K562 (cell line): ENCODE results near the gene ATPAF2. TPM values are rescaled to one million over a fixed set of nuclear protein-coding genes. Genes with fewer than 3 reads are reported as not detected.

ENCODE experiments used
- ATAC-seq: fragments of 200-7000 bp; cut with Tn5 transposase; 3 replicates; pipeline ENCODE4 v1.9.1; 2020; ENCODE audit warnings: moderate library complexity
- BruUV-seq: library from RNA; stranded (reverse); fragments of 400-500 nt; replicated peaks from 2 replicates; lab custom pipeline; 2021; lab: Mats Ljungman, UMichigan
- CTCF ChIA-PET: fragments of 300-600 bp; formaldehyde crosslinking; extraction: SDS; loops from one replicate; lab custom pipeline; 2021; ENCODE audit warnings: low intra/inter-chr PET ratio; lab: Yijun Ruan, JAX
- POLR2A ChIA-PET: fragments of 300-600, 350-650 bp; sonication (Branson Sonifier 250); formaldehyde crosslinking; extraction: SDS; loops from one replicate; lab custom pipeline; 2021; ENCODE audit warnings: antibody characterized with exemption, inconsistent platforms; lab: Yijun Ruan, JAX
- DNase-seq, 4 experiments: peaks; one replicate each; pipeline versions ENCODE4 v3.0.0 to v3.0.0-alpha.2; 2011 to 2018; ENCODE audit warnings: low spot score in 3 of 4, mixed read lengths in 3 of 4; ENCODE audit errors: extremely low read depth in 1 of 4
- FAIRE-seq: peaks from 2 replicates; lab custom pipeline; 2011; peaks lifted over from hg19 to GRCh38; lab: Jason Lieb, UNC
- H2AFZ ChIP-seq: 2 replicates; pipeline ENCODE4 v1.6.0; 2011; ENCODE audit warnings: low read depth, low read length, control low read depth, inconsistent platforms
- H3K27ac ChIP-seq: fragments of 200-600 bp; 3 replicates; pipeline ENCODE4 v1.8.0; 2011; ENCODE audit warnings: low read depth, mild to moderate bottlenecking, control low read depth, inconsistent platforms, low read length, moderate library complexity, mixed read lengths; ENCODE audit errors: extremely low read depth
- H3K27me3 ChIP-seq, 2 experiments: fragments of 300-600 bp in 1 of 2; 2 replicates in 1 of 2; 3 replicates in 1 of 2; pipeline versions ENCODE4 v1.6.0 to v1.8.0; 2011; ENCODE audit warnings: inconsistent platforms in 2 of 2, low read length in 2 of 2, mild to moderate bottlenecking in 1 of 2, mixed read lengths in 1 of 2, moderate library complexity in 1 of 2; ENCODE audit not compliant: control insufficient read depth in 2 of 2, insufficient read depth in 2 of 2
- H3K36me3 ChIP-seq: fragments of 300-600 bp; 3 replicates; pipeline ENCODE4 v1.8.0; 2011; ENCODE audit warnings: mild to moderate bottlenecking, low read length, inconsistent platforms; ENCODE audit not compliant: control insufficient read depth, insufficient read depth
- H3K4me1 ChIP-seq, 2 experiments: fragments of 200-600 bp in 1 of 2; replicated peaks in 1 of 2; 2 replicates in 1 of 2; 3 replicates in 1 of 2; pipeline versions ENCODE4 v1.5.1 to v1.8.0; 2011; ENCODE audit warnings: inconsistent platforms in 2 of 2, low read length in 2 of 2, mild to moderate bottlenecking in 1 of 2, mixed read lengths in 1 of 2, moderate library complexity in 1 of 2; ENCODE audit not compliant: control insufficient read depth in 2 of 2, insufficient read depth in 2 of 2
- H3K4me2 ChIP-seq: 2 replicates; pipeline ENCODE4 v1.6.1; 2011; ENCODE audit warnings: low read length, control low read depth, inconsistent platforms, mixed read lengths; ENCODE audit not compliant: insufficient read depth
- H3K4me3 ChIP-seq: fragments of 200-600 bp; sonication (generic), shearing (Covaris generic); 2 replicates; pipeline ENCODE4 v1.5.1; 2016; ENCODE audit warnings: control low read depth, inconsistent platforms
- H3K79me2 ChIP-seq: fragments of 200-600 bp; 3 replicates; pipeline ENCODE4 v1.8.0; 2011; ENCODE audit warnings: low read length, inconsistent platforms; ENCODE audit not compliant: control insufficient read depth, insufficient read depth
- H3K9ac ChIP-seq, 2 experiments: 2 replicates each; pipeline versions ENCODE4 v1.6.0 to v1.6.1; 2011; ENCODE audit warnings: low read depth in 2 of 2, low read length in 2 of 2, control low read depth in 1 of 2, inconsistent platforms in 1 of 2, mild to moderate bottlenecking in 1 of 2, mixed read lengths in 1 of 2; ENCODE audit not compliant: insufficient read depth in 1 of 2
- H3K9me1 ChIP-seq: one replicate; pipeline ENCODE4 v1.6.0; 2011; ENCODE audit warnings: inconsistent platforms, mild to moderate bottlenecking, low read length, moderate library complexity; ENCODE audit not compliant: control insufficient read depth, insufficient read depth
- H3K9me3 ChIP-seq: replicated peaks from 2 replicates; pipeline ENCODE4 v1.5.1; 2011; ENCODE audit warnings: low read depth, low read length, inconsistent platforms; ENCODE audit not compliant: control insufficient read depth, insufficient read depth
- H4K20me1 ChIP-seq: replicated peaks from 2 replicates; pipeline ENCODE4 v1.6.1; 2011; ENCODE audit warnings: low read length, inconsistent platforms, mixed read lengths; ENCODE audit not compliant: control insufficient read depth, insufficient read depth
- CTCFL ChIP-seq: IDR thresholded peaks from 2 replicates; pipeline ENCODE4 v1.6.1; 2011; ENCODE audit warnings: borderline replicate concordance, low read depth, mild to moderate bottlenecking, moderate library complexity, low read length; ENCODE audit not compliant: insufficient read depth, poor library complexity, severe bottlenecking
- RBM17 ChIP-seq: fragments of 200-400 bp; formaldehyde crosslinking; IDR thresholded peaks from 2 replicates; pipeline ENCODE4 v1.6.1; 2017; ENCODE audit warnings: low read depth, mild to moderate bottlenecking, low read length, borderline replicate concordance
- SRSF1 ChIP-seq: fragments of 200-400 bp; formaldehyde crosslinking; IDR thresholded peaks from 2 replicates; pipeline ENCODE4 v1.6.1; 2017; ENCODE audit warnings: mild to moderate bottlenecking, low read depth, low read length, moderate library complexity
- VEZF1 ChIP-seq: fragments of 200-800 bp; sonication (Bioruptor generic); IDR thresholded peaks from 2 replicates; pipeline ENCODE4 v1.6.1; 2017; ENCODE audit warnings: missing genetic modification characterization, missing compliant biosample characterization
- YY1 ChIP-seq, 3 experiments: IDR thresholded peaks; 2 replicates each; pipeline ENCODE4 v1.6.1; 2011; ENCODE audit warnings: low read length in 2 of 3, mild to moderate bottlenecking in 2 of 3, moderate library complexity in 2 of 3, borderline replicate concordance in 1 of 3, control low read depth in 1 of 3, low read depth in 1 of 3; ENCODE audit not compliant: insufficient read depth in 3 of 3, insufficient replicate concordance in 2 of 3, control insufficient read depth in 1 of 3, insufficient read length in 1 of 3; ENCODE audit errors: extremely low read depth in 1 of 3
- ZC3H8 ChIP-seq: fragments of 450-650 bp; IDR thresholded peaks from 2 replicates; pipeline ENCODE4 v1.6.1; 2017
- ZNF24 ChIP-seq: fragments of 450-650 bp; IDR thresholded peaks from 2 replicates; pipeline ENCODE4 v1.6.1; 2016
- WGBS: fragments of 100-300 bp; shearing (Covaris generic); methylation state at CpG from one replicate; pipeline ENCODE4 v1.1.6; 2016; ENCODE audit warnings: low coverage, mixed read lengths; ENCODE audit not compliant: insufficient coverage; ENCODE audit errors: missing lambda C conversion rate; 5-methylcytosine and 5-hydroxymethylcytosine counted together
- in situ Hi-C: fragments of 300-500 bp; cut with MboI; formaldehyde crosslinking; loops from 4 replicates; pipeline ENCODE4 v1.15.0; 2018; ENCODE audit warnings: inconsistent platforms, mixed read lengths
- intact Hi-C: fragments of 100-400 bp; cut with micrococcal nuclease; formaldehyde crosslinking; loops from 2 replicates; pipeline ENCODE4 v1.14.2; 2022
- polyA plus RNA-seq, 8 experiments: library from polyadenylated mRNA; depleted of rRNA in 4 of 8; stranded (reverse) in 5 of 8; unstranded in 3 of 8; fragments of >200 nt; fragmentation: Nextera tagmentation in 2 of 8; fragmentation: Illumina TruSeq in 1 of 8; extraction: Ambion mirVana in 2 of 8; extraction: Trizol in 1 of 8; gene quantifications; 2 replicates each; pipeline versions ENCODE4 v1.2.1 to v1.2.3, GENCODE V29; 2011 to 2014; ENCODE audit warnings: inconsistent platforms in 1 of 8, missing spikeins in 1 of 8
- total RNA-seq, 7 experiments: library from RNA; depleted of rRNA in 6 of 7; stranded (reverse); fragments of >200 nt in 6 of 7; fragmentation: Illumina TruSeq in 2 of 7; extraction: Trizol in 2 of 7; gene quantifications; 2 replicates each; pipeline versions ENCODE4 v1.2.1 to v1.2.3, GENCODE V29; 2011 to 2021; ENCODE audit warnings: low replicate concordance in 1 of 7

Gene ATPAF2
- total and polyA plus RNA-seq, 9 of the 15 experiments (the other 6 are each of a cell fraction or from before 2014, with no cell fraction given) = 2.1 to 19.2 (median 11.3) TPM

- Histone ChIP-seq H3K36me3 (no peaks in the 10 kb centered on the region; the same call in 2 of the 3 replicates), H3K9me3 (no peaks in the 10 kb centered on the region), H3K4me1 (peaks cover 0 to 10% of the 10 kb centered on the region in 2 experiments; a peak in 2 of 5 replicates), H3K79me2 (no peaks in the 10 kb centered on the region), H3K9me1 (no peaks in the 10 kb centered on the region), H4K20me1 (no peaks in the 10 kb centered on the region), H2AFZ (no peak overlapping the region), H3K9ac (0 out of 4 replicates have a peak overlapping the region, but pooled peaks of 1 of the 2 experiments have one; percentile 17), H3K27ac (no peak overlapping the region), H3K27me3 (no peaks in the 10 kb centered on the region), H3K4me2 (no peak overlapping the region), H3K4me3 (no peak overlapping the region)
- intact Hi-C loops = no loop called here
- POLR2A ChIA-PET = no interaction called here
- TF ChIP-seq ZNF24 = no peak
- no peak for TF ChIP-seq ZC3H8
- 0 out of 2 replicates have a peak, but pooled peaks have one; percentile 20 for TF ChIP-seq VEZF1
- TF ChIP-seq CTCFL = peak; percentile 21
- no peak for TF ChIP-seq YY1 (IDR thresholded peaks at IDR 0.05; ENCODE audit: borderline replicate concordance in 1 of 3, control insufficient read depth in 1 of 3, extremely low read depth in 1 of 3, insufficient read depth in 3 of 3, insufficient read length in 1 of 3, insufficient replicate concordance in 2 of 3, low read depth in 1 of 3, low read length in 2 of 3)
- TF ChIP-seq RBM17 = no peak
- TF ChIP-seq SRSF1 = no peak
- CTCF ChIA-PET = no interaction called here
- in situ Hi-C loops = no loop called here
- FAIRE-seq (no peak), ATAC-seq (peak; percentile 56), DNase-seq (peak; percentile 22 to 72 (median 60))
- WGBS = 66% methylated on average over 14 of the region's 31 CpGs
- BruUV-seq = no TSS peak
Observed at GRCh38 chr17:18006495-18007239, 32.3 kb downstream of the ATPAF2 start.
